Fibroblast of mammary gland (primary cell): ENCODE results near the gene CSTF3.
A peak's percentile ranks its signal among the peaks of the same experiment; 100 is the strongest.
"Not testable (repeated sequence)": the region's sequence is repeated elsewhere in the genome, so short reads cannot be mapped to it uniquely, and the experiment has no call there.

Experiments used
- DNase-seq: peaks from one replicate; pipeline ENCODE4 v3.0.0-alpha.2; 2010; ENCODE audit warnings: low read depth
- H3K4me3 ChIP-seq: 2 replicates; pipeline ENCODE4 v1.5.1; 2011; ENCODE audit warnings: low read depth, mild to moderate bottlenecking, low read length, moderate library complexity; ENCODE audit not compliant: control insufficient read depth
- CTCF ChIP-seq: conservative IDR thresholded peaks from 2 replicates; pipeline ENCODE4 v1.5.1; 2011; ENCODE audit warnings: low read depth, low read length, inconsistent platforms; ENCODE audit not compliant: control insufficient read depth, insufficient read depth

Gene CSTF3

DNA sequence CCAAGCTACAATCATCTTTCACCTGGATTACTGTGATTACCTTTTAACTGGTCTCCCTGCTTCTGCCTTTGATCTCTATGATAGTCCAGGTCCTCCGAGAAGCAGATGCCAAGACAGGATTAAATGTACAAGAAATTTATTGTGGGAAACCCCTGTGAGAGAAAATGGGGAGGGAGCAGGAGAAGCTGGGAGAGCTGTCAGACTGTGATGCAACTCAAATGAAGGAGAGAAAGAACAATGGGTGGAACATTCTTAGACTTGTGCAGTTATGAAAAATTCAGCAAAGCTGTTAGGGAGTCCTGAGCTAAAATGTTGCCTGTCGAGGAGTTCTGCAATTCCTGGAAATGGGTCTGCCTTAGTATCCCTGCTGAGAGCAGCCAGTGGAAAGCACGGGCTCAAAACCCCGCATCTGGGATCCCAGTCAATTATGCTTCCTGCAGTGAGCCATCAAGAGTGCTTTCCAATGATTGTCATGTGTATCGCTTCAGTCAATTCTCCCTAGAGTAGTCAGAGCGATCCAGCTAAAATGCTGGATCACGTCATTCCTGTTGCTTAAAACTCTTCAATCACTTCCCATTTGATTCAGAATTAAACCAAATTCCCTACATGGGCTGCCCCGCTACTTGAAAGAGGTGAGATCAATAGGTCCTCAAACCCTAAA, 16.5 kb upstream of the CSTF3 start:
- no peak overlapping the region for H3K4me3 ChIP-seq
- no peak for TF ChIP-seq CTCF
- DNase-seq, result no peak

- not testable (repeated sequence) for H3K4me3 ChIP-seq, DNase-seq
These were observed 15.5 kb upstream of the CSTF3 start for GRCh38 chr11:33176760-33177159.

- peak; percentile 39 for DNase-seq
- no peak for TF ChIP-seq CTCF
- H3K4me3 ChIP-seq, result no peak overlapping the region
These were observed 11.7 kb upstream of the CSTF3 start for GRCh38 chr11:33172996-33173395.

GRCh38 chr11:33172345-33172744, 11.1 kb upstream of the CSTF3 start:
- no peak overlapping the region for H3K4me3 ChIP-seq
- TF ChIP-seq CTCF, result no peak
- DNase-seq, result no peak

DNA sequence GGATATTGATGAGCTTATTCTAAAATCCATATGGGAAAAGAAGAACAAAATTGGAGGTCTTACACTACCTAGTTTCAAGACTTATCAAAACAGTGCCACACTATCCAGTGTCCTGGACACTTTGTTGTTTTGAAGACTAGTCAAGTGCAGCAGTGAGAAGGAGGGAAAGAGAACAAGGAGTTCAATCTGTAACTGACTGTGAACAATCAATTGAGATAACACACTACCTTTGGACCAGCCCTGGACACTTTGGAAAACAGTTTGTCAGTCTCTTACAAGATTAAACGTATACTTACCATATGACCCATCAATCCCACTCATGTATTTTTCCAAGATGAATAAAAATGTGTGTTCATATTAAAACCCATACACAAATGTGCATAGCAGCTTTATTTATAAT, 10.0 kb upstream of the CSTF3 start:
- no peak overlapping the region for H3K4me3 ChIP-seq
- no peak for DNase-seq
- TF ChIP-seq CTCF, result no peak

GRCh38 chr11:33168709-33169200, 7.5 kb upstream of the CSTF3 start:
- no peak for TF ChIP-seq CTCF
- no peak overlapping the region for H3K4me3 ChIP-seq
- no peak for DNase-seq

DNA sequence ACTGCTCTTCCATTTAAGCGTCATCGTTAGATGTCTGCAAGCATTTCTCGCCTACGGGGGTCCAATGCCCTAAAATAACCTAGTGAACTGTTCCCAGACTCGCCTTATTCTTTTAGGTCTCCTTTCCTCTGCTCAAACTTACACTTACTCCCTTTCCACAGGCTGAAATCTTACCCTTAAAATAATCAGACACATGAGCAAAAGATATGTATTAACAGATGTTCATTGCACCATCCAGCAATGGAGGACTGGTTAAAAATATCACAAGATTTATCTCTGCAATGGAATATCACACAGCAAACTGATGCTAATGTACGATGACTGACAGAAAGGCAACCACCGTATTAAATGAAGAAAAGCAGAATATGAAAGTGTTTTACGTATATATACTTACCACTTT, 1.6 kb upstream of the CSTF3 start:
- TF ChIP-seq CTCF, result no peak
- H3K4me3 ChIP-seq, result no peak overlapping the region
- no peak for DNase-seq
